LNCAP (cell line): ENCODE data around the gene RSPH9.

Experiments
- TF ChIP-seq, protein P1 (sequence below): fragments of 450-650 bp; IDR thresholded peaks from 2 replicates; pipeline ENCODE4 v1.5.1; 2017; ENCODE audit warnings: mild to moderate bottlenecking

Gene RSPH9

DNA sequence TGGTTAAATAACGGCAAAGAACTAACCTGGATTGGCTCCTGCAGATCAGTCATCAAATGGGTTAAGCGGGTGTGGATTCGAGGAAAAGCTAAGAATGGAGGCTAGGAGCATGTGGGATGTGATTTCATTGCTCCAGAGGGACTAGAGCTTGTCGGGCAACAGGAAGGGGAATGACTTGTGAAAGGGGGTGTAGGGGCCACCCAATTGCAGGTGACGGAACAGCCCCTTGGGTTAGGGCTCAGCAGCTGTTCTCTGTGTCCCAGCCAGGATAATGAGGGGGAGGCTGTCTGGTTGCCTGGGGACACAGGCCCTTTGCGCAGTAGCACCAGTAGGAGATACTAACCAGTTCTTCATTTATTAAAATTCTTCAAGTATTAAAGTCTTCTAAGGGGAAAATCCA lies 67.7 kb downstream of the RSPH9 start:
- TF ChIP-seq, protein P1, sequence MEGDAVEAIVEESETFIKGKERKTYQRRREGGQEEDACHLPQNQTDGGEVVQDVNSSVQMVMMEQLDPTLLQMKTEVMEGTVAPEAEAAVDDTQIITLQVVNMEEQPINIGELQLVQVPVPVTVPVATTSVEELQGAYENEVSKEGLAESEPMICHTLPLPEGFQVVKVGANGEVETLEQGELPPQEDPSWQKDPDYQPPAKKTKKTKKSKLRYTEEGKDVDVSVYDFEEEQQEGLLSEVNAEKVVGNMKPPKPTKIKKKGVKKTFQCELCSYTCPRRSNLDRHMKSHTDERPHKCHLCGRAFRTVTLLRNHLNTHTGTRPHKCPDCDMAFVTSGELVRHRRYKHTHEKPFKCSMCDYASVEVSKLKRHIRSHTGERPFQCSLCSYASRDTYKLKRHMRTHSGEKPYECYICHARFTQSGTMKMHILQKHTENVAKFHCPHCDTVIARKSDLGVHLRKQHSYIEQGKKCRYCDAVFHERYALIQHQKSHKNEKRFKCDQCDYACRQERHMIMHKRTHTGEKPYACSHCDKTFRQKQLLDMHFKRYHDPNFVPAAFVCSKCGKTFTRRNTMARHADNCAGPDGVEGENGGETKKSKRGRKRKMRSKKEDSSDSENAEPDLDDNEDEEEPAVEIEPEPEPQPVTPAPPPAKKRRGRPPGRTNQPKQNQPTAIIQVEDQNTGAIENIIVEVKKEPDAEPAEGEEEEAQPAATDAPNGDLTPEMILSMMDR = no peak

GRCh38 chr6:43713643-43714310 lies 68.9 kb downstream of the RSPH9 start:
- TF ChIP-seq, protein P1 = no peak

DNA sequence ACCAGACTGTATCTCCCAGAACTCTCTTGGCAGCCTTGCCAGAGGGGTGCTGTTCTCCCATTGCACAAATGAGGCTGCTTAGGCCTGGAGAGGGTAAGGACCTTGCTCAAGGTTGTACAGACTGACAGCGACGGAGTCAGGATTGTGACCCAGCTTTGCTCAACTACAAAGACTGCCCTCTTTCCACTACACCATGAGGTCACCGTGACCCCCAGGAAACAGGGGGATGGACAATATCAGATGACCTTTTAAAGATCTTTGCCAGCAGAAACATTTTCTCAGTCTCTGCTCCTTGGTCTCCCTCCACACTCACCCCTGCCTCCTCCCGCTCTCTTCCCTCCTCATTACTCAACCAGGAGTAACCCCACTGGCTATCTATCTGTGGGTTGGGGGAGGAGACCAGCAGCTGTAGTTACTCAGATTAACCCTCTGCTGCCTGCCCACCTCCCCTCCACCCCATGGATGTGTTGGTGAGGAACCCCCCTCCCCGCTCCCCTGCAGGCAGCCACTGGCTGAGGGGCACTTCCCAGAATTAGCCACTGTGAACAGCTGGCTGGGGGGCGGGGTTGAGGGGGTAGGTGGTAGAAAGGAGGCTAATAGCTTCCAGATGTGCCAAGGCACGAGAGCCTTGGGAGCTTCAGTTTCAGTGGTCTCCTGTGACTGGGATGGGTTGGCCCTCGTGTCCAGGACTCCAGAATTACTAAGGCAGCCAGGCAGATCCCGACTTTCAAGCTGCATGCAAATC lies 69.6 kb downstream of the RSPH9 start:
- TF ChIP-seq, protein P1 = no peak

DNA sequence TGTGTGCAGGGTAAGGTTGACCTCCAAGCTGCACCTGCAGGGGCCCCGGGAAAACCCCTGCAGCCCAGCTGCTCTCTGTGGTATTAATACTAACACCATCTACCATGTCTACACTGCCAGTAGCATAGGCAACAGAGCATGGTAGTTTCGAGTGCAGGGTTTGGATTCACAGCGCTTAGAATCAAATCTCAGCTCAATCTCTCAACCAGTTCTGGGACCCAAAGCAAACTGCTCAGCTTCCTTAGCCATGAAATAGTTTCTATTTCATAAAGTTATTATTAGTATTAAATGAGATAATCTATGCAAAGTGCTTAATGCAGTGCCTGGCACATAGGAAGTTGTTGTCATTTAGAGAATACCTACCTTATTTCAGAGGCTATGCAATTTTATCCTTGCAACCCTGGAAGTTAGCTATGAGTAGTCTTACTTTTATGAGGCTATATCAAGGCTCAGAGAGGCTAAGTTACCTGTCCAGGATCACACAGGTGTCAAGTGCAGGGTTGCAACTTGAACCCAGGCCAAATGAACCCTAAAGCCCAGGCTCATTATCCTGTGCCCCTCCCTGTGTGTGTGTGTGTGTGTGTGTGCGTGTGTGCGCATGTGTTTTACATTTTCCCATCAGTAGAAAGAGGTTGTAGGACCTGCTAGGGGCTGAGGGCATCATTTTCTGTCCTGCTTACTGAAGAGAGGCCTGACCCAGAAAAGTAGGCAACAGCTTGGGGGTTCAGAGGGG lies 70.4 kb downstream of the RSPH9 start:
- TF ChIP-seq, protein P1 = no peak

GRCh38 chr6:43716099-43716498 lies 71.3 kb downstream of the RSPH9 start:
- TF ChIP-seq, protein P1 = no peak

GRCh38 chr6:43717389-43717788 lies 72.6 kb downstream of the RSPH9 start:
- TF ChIP-seq, protein P1 = no peak

- TF ChIP-seq, protein P1 = no peak
Measured at GRCh38 chr6:43717822-43718221, 73.0 kb downstream of the RSPH9 start.
